Vagina (tissue), 2 donors: Measurements from ENCODE around the gene HAGH. TPM values are rescaled to one million over a fixed set of nuclear protein-coding genes. Genes with fewer than 3 reads are reported as not detected.

Experiments used
- DNase-seq, 2 donors: peaks; one replicate each; pipeline ENCODE4 v3.0.0-alpha.2; 2017; ENCODE audit errors: extremely low spot score in 2 of 2
- H3K27ac ChIP-seq: fragments of 200-600 bp; sonication (generic); one replicate; pipeline ENCODE4 v1.5.1; 2019
- H3K27me3 ChIP-seq: fragments of 200-600 bp; sonication (generic); one replicate; pipeline ENCODE4 v1.5.1; 2019
- H3K36me3 ChIP-seq, 2 donors: fragments of 200-600 bp; sonication (generic); one replicate each; pipeline ENCODE4 v1.5.1; 2017 to 2019
- H3K4me1 ChIP-seq: fragments of 200-600 bp; sonication (generic); one replicate; pipeline ENCODE4 v1.5.1; 2019
- H3K4me3 ChIP-seq, 2 donors: fragments of 200-600 bp; sonication (generic); 1 replicate in 1 of 2; 2 replicates in 1 of 2; pipeline ENCODE4 v1.5.1; 2016 to 2019
- H3K9me3 ChIP-seq: fragments of 200-600 bp; sonication (generic); one replicate; pipeline ENCODE4 v1.5.1; 2019
- CTCF ChIP-seq, 3 experiments: fragments of 450-650 bp in 2 of 3; fragments of 200-600 bp in 1 of 3; sonication (generic) in 1 of 3; IDR thresholded peaks; one replicate each; pipeline ENCODE4 v1.5.1; 2017 to 2019; ENCODE audit warnings: antibody characterized with exemption in 3 of 3, mild to moderate bottlenecking in 2 of 3, moderate library complexity in 2 of 3
- POLR2A ChIP-seq, 2 donors: fragments of 450-650 bp; IDR thresholded peaks; one replicate each; pipeline ENCODE4 v1.6.1; 2017; ENCODE audit warnings: antibody characterized with exemption in 2 of 2, mild to moderate bottlenecking in 2 of 2, moderate library complexity in 2 of 2
- POLR2AphosphoS5 ChIP-seq, 2 donors: sonication (generic); formaldehyde crosslinking; IDR thresholded peaks; one replicate each; pipeline ENCODE4 v1.9.0; 2017; ENCODE audit warnings: antibody characterized with exemption in 2 of 2, mild to moderate bottlenecking in 2 of 2, low read depth in 1 of 2; ENCODE audit not compliant: insufficient read depth in 1 of 2
- intact Hi-C: fragments of 100-400 bp; cut with DNase I; formaldehyde crosslinking; loops from one replicate; pipeline ENCODE4 v1.15.1; 2023
- total RNA-seq: library from RNA; depleted of rRNA; stranded (reverse); fragments of >200 nt; gene quantifications from one replicate; pipeline ENCODE4 v1.2.3, GENCODE V29; 2016

The HAGH gene
- total RNA-seq, 1 donor from 2014 or later, result 71.5 TPM

GRCh38 chr16:1810536-1810935 lies 16.1 kb downstream of the HAGH start:
- Histone ChIP-seq H3K9me3 (no peaks in the 10 kb centered on the region), H3K27ac (no peak overlapping the region), H3K27me3 (no peaks in the 10 kb centered on the region), H3K4me1 (no peaks in the 10 kb centered on the region), H3K36me3 (peaks cover 0 to 24% of the 10 kb centered on the region in 2 donors), H3K4me3 (no peak overlapping the region)
- intact Hi-C loops, result no loop called here
- no peak for DNase-seq
- TF ChIP-seq POLR2AphosphoS5 (IDR thresholded peaks at IDR 0.05; ENCODE audit: insufficient read depth in 1 of 2, low read depth in 1 of 2) (no peak), POLR2A (IDR thresholded peaks at IDR 0.05) (no peak), CTCF (IDR thresholded peaks at IDR 0.05) (no peak)

GRCh38 chr16:1810106-1810505 lies 16.5 kb downstream of the HAGH start:
- H3K4me3 ChIP-seq, result no peak overlapping the region
- no peak overlapping the region for H3K27ac ChIP-seq
- no peaks in the 10 kb centered on the region for H3K4me1 ChIP-seq
- intact Hi-C loops, result no loop called here
- TF ChIP-seq POLR2A (IDR thresholded peaks at IDR 0.05) (no peak), CTCF (IDR thresholded peaks at IDR 0.05) (no peak), POLR2AphosphoS5 (IDR thresholded peaks at IDR 0.05; ENCODE audit: insufficient read depth in 1 of 2, low read depth in 1 of 2) (no peak)
- no peaks in the 10 kb centered on the region for H3K27me3 ChIP-seq
- H3K36me3 ChIP-seq, result peaks cover 0 to 22% of the 10 kb centered on the region in 2 donors
- H3K9me3 ChIP-seq, result no peaks in the 10 kb centered on the region
- DNase-seq, result no peak

- Histone ChIP-seq H3K9me3 (no peaks in the 10 kb centered on the region), H3K4me3 (no peak overlapping the region), H3K27ac (no peak overlapping the region), H3K4me1 (no peaks in the 10 kb centered on the region), H3K36me3 (peaks cover 0 to 22% of the 10 kb centered on the region in 2 donors), H3K27me3 (no peaks in the 10 kb centered on the region)
- intact Hi-C loops, result no loop called here
- no peak for DNase-seq
- TF ChIP-seq CTCF (IDR thresholded peaks at IDR 0.05) (no peak), POLR2AphosphoS5 (IDR thresholded peaks at IDR 0.05; ENCODE audit: insufficient read depth in 1 of 2, low read depth in 1 of 2) (no peak), POLR2A (IDR thresholded peaks at IDR 0.05) (no peak)
Measured at GRCh38 chr16:1809281-1809801, 17.3 kb downstream of the HAGH start.

GRCh38 chr16:1808691-1809090 lies 17.9 kb downstream of the HAGH start:
- Histone ChIP-seq H3K4me3 (no peak overlapping the region), H3K36me3 (peaks cover 0 to 19% of the 10 kb centered on the region in 2 donors), H3K4me1 (no peaks in the 10 kb centered on the region), H3K27me3 (no peaks in the 10 kb centered on the region), H3K9me3 (no peaks in the 10 kb centered on the region), H3K27ac (no peak overlapping the region)
- intact Hi-C loops, result no loop called here
- no peak for DNase-seq
- TF ChIP-seq POLR2A (IDR thresholded peaks at IDR 0.05), result no peak
- no peak for TF ChIP-seq POLR2AphosphoS5 (IDR thresholded peaks at IDR 0.05; ENCODE audit: insufficient read depth in 1 of 2, low read depth in 1 of 2)
- no peak for TF ChIP-seq CTCF (IDR thresholded peaks at IDR 0.05)

GRCh38 chr16:1807626-1808025 lies 19.0 kb downstream of the HAGH start:
- H3K4me3 ChIP-seq, result no peak overlapping the region
- no peaks in the 10 kb centered on the region for H3K9me3 ChIP-seq
- DNase-seq, result no peak
- TF ChIP-seq CTCF (IDR thresholded peaks at IDR 0.05) (no peak), POLR2A (IDR thresholded peaks at IDR 0.05) (no peak), POLR2AphosphoS5 (IDR thresholded peaks at IDR 0.05; ENCODE audit: insufficient read depth in 1 of 2, low read depth in 1 of 2) (no peak)
- no peaks in the 10 kb centered on the region for H3K4me1 ChIP-seq
- H3K27ac ChIP-seq, result no peak overlapping the region
- H3K36me3 ChIP-seq, result peaks cover 0 to 14% of the 10 kb centered on the region in 2 donors
- intact Hi-C loops, result no loop called here
- H3K27me3 ChIP-seq, result no peaks in the 10 kb centered on the region
